ENCODE data around the gene ZNF346. TPM values are rescaled to one million over a fixed set of nuclear protein-coding genes. Genes with fewer than 3 reads are reported as not detected.

ZNF346 gene
- total and polyA plus RNA-seq, 2 of the 13 experiments (the other 11 are each of a cell fraction or from before 2014, with no cell fraction given): 8.6 to 19.4 TPM

DNA sequence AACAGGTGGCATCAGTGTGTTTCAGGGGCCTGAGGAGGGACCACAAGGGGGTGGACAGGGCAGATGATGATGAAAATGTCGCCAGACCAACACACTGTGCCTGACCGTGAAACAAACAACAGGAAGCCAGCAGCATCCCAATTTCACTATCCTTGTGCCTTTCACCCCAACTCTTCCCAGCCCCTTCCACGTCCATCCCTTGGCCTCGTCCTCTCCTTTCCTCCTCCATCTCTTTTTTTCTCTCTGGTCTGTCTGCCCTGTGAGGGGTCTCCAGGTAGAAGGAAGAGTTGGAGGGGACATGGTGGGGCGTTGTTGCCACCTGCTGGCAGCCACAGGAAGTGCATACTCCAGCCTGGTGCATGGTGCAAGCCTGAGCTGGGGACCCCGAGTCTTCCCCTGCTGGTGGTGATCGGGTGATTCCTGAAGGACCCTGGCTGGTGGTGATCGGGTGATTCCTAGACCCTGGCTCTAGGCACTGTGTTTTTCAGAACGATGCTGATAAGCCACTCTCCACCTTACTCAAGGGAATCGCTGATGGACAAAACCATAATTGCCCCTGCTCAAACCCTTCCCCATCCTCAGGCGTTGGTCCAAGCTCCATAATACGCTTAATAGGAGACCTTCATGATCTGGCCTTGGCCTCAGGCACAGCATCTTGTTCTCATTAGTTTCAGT lies 89.4 kb downstream of the ZNF346 start (continued):
- TF ChIP-seq ZNF101 (CRISPR knock-in tag; IDR thresholded peaks at IDR 0.05; ENCODE audit: borderline replicate concordance, low read depth) (no peak), ZNF629 (CRISPR knock-in tag; conservative IDR thresholded peaks at IDR 0.05) (no peak), SNRNP70 (IDR thresholded peaks at IDR 0.05; ENCODE audit: low read depth, low read length) (no peak), SP5 (CRISPR knock-in tag; IDR thresholded peaks at IDR 0.05; ENCODE audit: borderline replicate concordance, low read depth) (no peak), ZNF766 (CRISPR knock-in tag; IDR thresholded peaks at IDR 0.05; ENCODE audit: borderline replicate concordance) (no peak), ZNF484 (CRISPR knock-in tag; IDR thresholded peaks at IDR 0.05; ENCODE audit: borderline replicate concordance, low read depth) (no peak), ZNF3 (CRISPR knock-in tag; IDR thresholded peaks at IDR 0.05) (no peak), ZNF331 (CRISPR knock-in tag; IDR thresholded peaks at IDR 0.05) (no peak), NCOA2 (CRISPR knock-in tag; IDR thresholded peaks at IDR 0.05) (peak; percentile 43), ZNF598 (CRISPR knock-in tag; IDR thresholded peaks at IDR 0.05; ENCODE audit: borderline replicate concordance) (no peak), SOX6 (IDR thresholded peaks at IDR 0.05) (no peak), SOX6 (CRISPR knock-in tag; IDR thresholded peaks at IDR 0.05) (peak; percentile 37; the same call in 1 of the 2 replicates), ZSCAN9 (CRISPR knock-in tag; IDR thresholded peaks at IDR 0.05; ENCODE audit: borderline replicate concordance) (no peak), TGIF2 (CRISPR knock-in tag; IDR thresholded peaks at IDR 0.05) (peak; percentile 73), CEBPG (CRISPR knock-in tag; IDR thresholded peaks at IDR 0.05) (peak; percentile 20; the same call in 1 of the 2 replicates), LCORL (IDR thresholded peaks at IDR 0.05) (no peak), LCORL (CRISPR knock-in tag; IDR thresholded peaks at IDR 0.05) (no peak), ATRX (CRISPR knock-in tag; IDR thresholded peaks at IDR 0.05; ENCODE audit: borderline replicate concordance) (no peak), FOSL2 (CRISPR knock-in tag; IDR thresholded peaks at IDR 0.05) (peak; percentile 19; the same call in 1 of the 2 replicates), XRCC5 (optimal IDR thresholded peaks at IDR 0.05; ENCODE audit: low read length) (no peak)
- TF ChIP-seq, protein P1, sequence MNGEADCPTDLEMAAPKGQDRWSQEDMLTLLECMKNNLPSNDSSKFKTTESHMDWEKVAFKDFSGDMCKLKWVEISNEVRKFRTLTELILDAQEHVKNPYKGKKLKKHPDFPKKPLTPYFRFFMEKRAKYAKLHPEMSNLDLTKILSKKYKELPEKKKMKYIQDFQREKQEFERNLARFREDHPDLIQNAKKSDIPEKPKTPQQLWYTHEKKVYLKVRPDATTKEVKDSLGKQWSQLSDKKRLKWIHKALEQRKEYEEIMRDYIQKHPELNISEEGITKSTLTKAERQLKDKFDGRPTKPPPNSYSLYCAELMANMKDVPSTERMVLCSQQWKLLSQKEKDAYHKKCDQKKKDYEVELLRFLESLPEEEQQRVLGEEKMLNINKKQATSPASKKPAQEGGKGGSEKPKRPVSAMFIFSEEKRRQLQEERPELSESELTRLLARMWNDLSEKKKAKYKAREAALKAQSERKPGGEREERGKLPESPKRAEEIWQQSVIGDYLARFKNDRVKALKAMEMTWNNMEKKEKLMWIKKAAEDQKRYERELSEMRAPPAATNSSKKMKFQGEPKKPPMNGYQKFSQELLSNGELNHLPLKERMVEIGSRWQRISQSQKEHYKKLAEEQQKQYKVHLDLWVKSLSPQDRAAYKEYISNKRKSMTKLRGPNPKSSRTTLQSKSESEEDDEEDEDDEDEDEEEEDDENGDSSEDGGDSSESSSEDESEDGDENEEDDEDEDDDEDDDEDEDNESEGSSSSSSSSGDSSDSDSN (CRISPR knock-in tag; IDR thresholded peaks at IDR 0.05): peak; percentile 23; the same call in 1 of the 2 replicates
- TF ChIP-seq, protein P2, sequence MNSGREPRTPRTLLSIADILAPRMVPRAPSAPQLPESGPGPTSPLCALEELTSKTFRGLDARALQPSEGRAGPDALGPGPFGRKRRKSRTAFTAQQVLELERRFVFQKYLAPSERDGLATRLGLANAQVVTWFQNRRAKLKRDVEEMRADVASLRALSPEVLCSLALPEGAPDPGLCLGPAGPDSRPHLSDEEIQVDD (CRISPR knock-in tag; IDR thresholded peaks at IDR 0.05; ENCODE audit: borderline replicate concordance): no peak
- TF ChIP-seq, protein P3, sequence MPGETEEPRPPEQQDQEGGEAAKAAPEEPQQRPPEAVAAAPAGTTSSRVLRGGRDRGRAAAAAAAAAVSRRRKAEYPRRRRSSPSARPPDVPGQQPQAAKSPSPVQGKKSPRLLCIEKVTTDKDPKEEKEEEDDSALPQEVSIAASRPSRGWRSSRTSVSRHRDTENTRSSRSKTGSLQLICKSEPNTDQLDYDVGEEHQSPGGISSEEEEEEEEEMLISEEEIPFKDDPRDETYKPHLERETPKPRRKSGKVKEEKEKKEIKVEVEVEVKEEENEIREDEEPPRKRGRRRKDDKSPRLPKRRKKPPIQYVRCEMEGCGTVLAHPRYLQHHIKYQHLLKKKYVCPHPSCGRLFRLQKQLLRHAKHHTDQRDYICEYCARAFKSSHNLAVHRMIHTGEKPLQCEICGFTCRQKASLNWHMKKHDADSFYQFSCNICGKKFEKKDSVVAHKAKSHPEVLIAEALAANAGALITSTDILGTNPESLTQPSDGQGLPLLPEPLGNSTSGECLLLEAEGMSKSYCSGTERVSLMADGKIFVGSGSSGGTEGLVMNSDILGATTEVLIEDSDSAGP (CRISPR knock-in tag; IDR thresholded peaks at IDR 0.05; ENCODE audit: borderline replicate concordance): peak; percentile 60
